Measurements from ENCODE around the gene PADI3.
"Not testable (repeated sequence)": the region's sequence is repeated elsewhere in the genome, so short reads cannot be mapped to it uniquely, and the experiment has no call there.

PADI3 gene

DNA sequence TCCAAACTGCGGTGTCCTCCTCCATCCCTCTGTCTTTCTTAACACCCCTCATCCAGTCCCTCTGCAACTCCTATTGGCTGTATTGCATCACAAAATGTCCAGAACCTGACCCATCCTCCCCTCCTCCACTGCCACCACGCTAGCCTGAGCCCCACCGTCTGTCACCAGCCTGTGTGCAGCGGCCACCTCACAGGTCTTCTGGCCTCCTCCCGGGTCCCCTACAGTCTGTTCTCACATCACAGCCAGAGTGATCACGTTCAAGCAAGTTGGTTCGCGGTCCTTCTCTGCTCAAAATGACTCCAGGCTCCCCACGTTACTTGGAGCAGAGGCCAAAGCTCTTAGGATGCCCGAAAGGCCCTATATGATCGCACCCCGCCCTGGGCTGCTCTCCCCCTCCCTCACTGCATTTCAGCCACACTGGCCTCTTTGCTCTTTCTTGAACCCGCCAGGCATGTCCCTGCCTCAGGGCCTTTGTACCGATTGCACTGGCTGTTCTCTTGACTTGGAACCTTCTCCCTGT lies 56.7 kb downstream of the PADI3 start:
- no peak for DNase-seq

DNA sequence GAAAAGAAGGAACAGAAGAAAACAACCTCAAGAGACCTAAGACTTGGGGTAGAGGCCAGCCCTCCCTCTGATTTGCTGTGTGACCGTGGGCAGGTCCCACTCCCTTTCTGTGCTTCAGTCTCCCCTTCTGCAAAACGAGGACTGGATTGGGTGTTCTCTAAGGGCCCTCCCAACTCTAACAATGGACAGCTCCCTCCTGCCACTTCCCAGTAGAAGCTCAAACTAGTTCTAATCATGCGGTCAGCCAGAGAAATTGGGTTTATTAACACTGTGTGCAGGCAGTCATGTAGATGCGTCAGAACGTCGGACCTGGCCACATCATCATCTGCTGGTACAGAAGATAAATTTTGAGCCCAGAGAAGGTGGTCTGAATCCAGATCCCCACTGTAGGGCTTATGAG lies 57.5 kb downstream of the PADI3 start:
- no peak for DNase-seq

DNA sequence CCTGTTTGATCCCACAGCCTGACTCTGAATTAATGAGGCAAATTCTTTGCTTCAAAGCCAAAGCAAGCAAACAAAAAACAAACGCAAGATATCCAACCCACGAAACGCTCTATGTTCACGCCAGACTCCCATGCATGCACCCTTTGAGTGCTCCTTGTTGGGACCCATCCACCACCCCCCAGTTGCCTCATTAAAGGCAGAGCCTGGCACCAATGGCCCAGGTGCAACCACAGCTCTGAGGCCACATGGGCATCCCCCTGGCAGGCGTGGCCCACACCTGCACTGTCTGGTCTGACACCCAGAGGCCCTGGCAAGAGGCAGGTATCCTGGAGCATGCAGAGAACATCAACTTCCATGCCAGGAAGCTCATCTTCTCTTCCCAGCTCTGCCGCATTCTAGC lies 58.0 kb downstream of the PADI3 start:
- no peak for DNase-seq

- DNase-seq = no peak
Observed at GRCh38 chr1:17307329-17307728, 58.4 kb downstream of the PADI3 start.

DNA sequence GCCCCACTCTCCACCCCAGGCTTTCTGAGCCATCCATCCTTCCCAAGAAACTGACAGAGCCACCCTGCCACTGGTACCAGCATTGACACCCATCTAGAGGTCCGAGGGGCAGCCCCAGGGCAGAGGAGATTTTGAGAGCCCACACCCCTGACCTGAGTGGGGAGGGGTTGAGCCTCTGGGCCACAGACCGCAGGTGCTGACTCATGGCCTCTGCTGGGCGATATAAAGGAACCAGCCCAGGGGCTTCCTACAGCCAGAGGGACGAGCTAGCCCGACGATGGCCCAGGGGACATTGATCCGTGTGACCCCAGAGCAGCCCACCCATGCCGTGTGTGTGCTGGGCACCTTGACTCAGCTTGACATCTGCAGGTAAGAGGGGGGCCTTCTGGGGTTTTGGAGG lies 59.0 kb downstream of the PADI3 start, which contains the start of gene PADI4:
Gene PADI4 (plus strand): TSS at position 252 of the 400 bp plus-strand sequence. CDS start 26 bp downstream, at position 278.
- DNase-seq = no peak

DNA sequence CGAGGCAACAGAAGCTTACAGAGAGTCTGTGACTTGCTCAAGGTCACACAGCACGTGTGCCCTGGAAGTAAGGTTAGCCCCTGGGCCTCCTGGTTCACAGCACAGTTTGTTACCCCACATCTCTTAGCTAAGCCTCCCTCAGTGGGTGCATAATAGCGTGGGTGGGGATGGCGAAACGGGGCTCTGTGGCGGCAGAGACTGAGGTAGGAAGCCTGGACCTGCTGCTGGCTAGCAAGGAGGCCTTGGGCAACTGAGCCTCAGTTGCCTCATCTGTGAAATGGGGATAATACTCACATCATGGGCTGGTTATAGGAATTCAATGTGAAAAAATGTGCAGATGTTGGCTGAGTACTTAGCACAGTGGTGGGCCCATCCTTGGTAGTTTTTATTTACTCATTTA lies 59.7 kb downstream of the PADI3 start:
- no peak for DNase-seq

DNA sequence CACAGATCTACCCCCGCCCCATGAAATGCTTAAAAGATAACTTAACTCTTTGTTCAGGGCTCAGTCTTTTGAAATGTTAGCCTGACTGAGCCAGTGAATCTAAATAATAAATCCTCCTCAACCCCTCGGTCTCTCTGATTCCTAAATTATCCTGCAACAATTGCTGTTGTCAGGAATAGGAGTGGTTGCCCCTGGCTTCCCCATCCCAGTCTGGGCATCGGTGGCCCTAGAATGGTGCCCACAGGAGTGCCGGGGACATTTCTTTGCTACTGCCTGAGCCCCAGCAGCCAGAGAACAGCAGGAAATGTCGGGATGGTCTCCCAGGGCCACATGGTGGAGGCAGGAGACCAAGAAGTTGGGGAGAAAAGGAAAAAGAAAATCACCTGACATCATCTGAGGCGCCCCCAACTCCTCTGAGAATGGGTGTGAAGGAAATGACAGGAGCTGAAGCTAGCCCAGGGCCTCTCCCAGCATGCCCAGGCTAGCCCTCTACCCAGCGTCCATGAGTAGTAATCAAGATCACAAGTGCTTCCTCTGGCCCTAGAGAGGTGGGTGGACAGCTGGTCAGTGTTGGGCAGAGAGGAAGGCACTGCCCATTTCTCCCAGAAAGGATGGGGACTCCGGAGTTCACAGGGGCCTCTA lies 60.6 kb downstream of the PADI3 start:
- no peak for DNase-seq

- no peak for DNase-seq
Observed at GRCh38 chr1:17310068-17310640, 61.3 kb downstream of the PADI3 start.

- DNase-seq = no peak
Observed at GRCh38 chr1:17313530-17314309, 64.8 kb downstream of the PADI3 start.

GRCh38 chr1:17314491-17314971 lies 65.6 kb downstream of the PADI3 start:
- no peak for DNase-seq

GRCh38 chr1:17315542-17316130 lies 66.7 kb downstream of the PADI3 start:
- no peak for DNase-seq

- no peak for DNase-seq
Observed at GRCh38 chr1:17316704-17317103, 67.8 kb downstream of the PADI3 start.

- no peak for DNase-seq
Observed at GRCh38 chr1:17318262-17318661, 69.4 kb downstream of the PADI3 start.

DNA sequence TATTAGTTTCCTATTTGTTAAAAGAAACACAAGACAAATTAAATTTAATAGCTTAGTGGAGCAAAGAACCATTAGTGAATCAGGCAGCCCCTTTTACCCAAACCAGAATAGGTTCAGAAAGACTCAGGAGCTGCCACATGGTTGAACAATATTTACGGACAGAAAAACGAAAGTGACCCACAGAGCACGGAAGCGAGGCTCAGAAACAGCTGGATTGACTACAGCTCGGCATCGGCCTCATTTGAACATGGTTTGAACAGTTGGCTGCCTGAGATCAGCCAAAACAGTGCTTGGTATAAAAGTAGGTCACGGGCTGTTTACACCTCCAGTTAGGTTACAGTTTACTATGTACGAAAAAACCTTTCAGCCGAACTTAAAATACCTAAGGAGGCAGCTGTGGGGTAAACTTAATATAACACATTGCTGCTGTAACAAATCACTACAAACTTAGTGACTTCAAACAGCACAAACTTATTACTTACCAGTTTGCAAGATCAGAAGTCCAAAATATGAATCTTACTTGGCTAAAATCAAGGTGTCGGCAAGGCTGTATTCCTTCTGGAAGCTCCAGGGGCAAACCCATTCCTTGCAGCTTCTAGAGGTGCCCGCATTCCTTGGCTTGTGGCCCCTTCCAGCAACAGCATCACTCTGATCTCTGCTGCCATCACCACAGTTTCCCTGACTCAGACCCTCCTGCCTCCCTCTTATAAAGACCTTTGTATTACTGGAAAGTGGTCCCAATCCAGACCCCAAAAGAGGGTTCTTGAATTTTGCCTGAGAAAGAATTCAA lies 70.9 kb downstream of the PADI3 start:
- no peak for DNase-seq

- not testable (repeated sequence) for DNase-seq
Observed at GRCh38 chr1:17321857-17322390, 73.0 kb downstream of the PADI3 start.

GRCh38 chr1:17328855-17329254 lies 80.0 kb downstream of the PADI3 start:
- DNase-seq = no peak

DNA sequence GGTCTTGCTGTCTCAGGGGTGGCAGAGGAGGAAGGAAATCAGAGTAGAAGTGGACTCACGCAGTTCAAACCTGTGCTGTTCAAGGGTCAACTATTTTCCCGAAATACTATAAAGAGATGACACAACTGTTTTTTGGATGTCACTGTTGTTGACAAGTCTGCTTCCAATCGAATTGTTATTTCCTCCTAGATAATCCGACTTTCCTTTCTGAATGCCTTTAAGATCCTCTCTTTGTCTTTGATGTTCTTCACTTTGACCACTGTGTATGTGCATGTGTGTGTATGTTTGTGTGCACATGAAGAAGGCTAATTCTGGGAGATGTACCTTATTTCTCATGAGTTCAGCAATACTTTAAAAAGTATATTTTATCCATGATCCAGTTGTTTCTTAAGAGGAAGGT lies 80.7 kb downstream of the PADI3 start:
- DNase-seq = no peak

- DNase-seq = no peak
Observed at GRCh38 chr1:17330856-17331255, 82.0 kb downstream of the PADI3 start.

DNA sequence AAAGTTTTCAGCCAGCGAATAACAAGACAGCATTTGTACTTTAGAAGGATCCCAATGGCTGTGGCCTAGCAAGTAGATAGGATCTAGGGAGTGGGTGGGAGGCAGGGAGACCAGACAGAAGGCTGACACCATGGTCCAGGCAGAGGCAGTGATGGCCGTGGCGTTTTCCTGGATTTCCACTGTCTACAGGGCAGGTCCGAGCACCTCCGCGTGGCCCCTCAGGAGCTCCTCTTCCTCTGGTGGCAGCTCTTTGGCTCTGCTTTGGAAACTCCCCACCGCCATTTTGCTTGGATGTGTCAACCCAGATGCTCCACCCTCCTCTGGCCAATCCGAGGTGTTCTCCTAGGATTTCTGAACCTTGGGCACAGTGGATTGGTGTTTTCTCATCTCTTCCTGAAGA lies 84.2 kb downstream of the PADI3 start:
- DNase-seq = no peak

All from left hindlimb (tissue), 1 donor.